Upper lobe of left lung (tissue), 4 donors: ENCODE measurements around the gene DNAH1.

Experiments used
- POLR2A ChIP-seq, 4 donors: fragments of 450-650 bp; IDR thresholded peaks; one replicate each; pipeline ENCODE4 v1.5.1; 2016 to 2017; ENCODE audit warnings: antibody characterized with exemption in 4 of 4, mild to moderate bottlenecking in 2 of 4
- POLR2AphosphoS5 ChIP-seq, 2 donors: sonication (generic); formaldehyde crosslinking; IDR thresholded peaks; one replicate each; pipeline ENCODE4 v1.5.1; 2017; ENCODE audit warnings: antibody characterized with exemption in 2 of 2
- TF ChIP-seq, protein P1 (sequence below), 6 experiments: fragments of 450-650 bp in 4 of 6; fragments of 200-600 bp in 2 of 6; sonication (generic) in 2 of 6; IDR thresholded peaks; one replicate each; pipeline ENCODE4 v1.5.1; 2016 to 2019; ENCODE audit warnings: antibody characterized with exemption in 6 of 6

DNA sequence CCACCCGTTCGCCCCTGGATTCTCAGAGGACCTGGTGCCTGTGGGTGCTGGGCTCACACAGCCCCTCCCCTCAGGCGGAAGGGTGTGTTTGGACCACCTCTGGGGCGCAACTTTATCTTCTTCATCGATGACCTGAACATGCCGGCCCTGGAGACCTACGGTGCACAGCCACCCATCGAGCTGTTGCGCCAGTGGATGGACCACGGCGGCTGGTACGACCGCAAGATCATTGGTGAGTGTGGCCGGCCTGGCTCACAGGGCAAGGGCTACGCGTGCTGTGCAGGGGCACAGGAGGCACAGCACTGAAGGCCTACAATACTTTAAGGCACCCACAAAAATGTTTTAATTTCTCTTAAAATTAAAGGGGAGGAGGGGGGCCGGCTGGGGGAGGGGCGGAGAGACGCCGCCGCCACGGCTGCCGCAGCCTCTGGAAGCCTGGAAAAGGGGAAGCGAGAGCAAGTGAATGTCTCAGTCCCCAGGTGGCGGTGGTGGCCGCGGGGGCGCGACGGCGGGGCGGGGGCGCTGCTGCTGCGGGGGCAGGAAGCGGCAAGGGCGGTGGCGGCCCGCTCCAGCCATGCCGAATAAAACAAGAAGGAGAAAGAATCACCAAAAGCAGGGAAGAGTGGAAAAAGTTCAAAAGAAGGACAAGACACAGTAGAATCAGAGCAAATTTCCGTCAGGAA, 56.8 kb downstream of the DNAH1 start:
- TF ChIP-seq, protein P1, sequence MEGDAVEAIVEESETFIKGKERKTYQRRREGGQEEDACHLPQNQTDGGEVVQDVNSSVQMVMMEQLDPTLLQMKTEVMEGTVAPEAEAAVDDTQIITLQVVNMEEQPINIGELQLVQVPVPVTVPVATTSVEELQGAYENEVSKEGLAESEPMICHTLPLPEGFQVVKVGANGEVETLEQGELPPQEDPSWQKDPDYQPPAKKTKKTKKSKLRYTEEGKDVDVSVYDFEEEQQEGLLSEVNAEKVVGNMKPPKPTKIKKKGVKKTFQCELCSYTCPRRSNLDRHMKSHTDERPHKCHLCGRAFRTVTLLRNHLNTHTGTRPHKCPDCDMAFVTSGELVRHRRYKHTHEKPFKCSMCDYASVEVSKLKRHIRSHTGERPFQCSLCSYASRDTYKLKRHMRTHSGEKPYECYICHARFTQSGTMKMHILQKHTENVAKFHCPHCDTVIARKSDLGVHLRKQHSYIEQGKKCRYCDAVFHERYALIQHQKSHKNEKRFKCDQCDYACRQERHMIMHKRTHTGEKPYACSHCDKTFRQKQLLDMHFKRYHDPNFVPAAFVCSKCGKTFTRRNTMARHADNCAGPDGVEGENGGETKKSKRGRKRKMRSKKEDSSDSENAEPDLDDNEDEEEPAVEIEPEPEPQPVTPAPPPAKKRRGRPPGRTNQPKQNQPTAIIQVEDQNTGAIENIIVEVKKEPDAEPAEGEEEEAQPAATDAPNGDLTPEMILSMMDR (IDR thresholded peaks at IDR 0.05): no peak
- TF ChIP-seq POLR2AphosphoS5 (IDR thresholded peaks at IDR 0.05) (no peak), POLR2A (IDR thresholded peaks at IDR 0.05) (no peak)
